Tibial nerve (tissue), 4 donors: Measurements from ENCODE around the gene OLR1.

ENCODE experiments used
- CTCF ChIP-seq, 5 experiments: fragments of 200-600 bp in 3 of 5; fragments of 450-650 bp in 2 of 5; sonication (generic) in 3 of 5; IDR thresholded peaks; one replicate each; pipeline ENCODE4 v1.5.1; 2016 to 2019; ENCODE audit warnings: antibody characterized with exemption in 5 of 5, mild to moderate bottlenecking in 3 of 5, moderate library complexity in 2 of 5
- EP300 ChIP-seq, 2 donors: sonication (generic); formaldehyde crosslinking; IDR thresholded peaks; one replicate each; pipeline ENCODE4 v1.6.1; 2017; ENCODE audit warnings: antibody characterized with exemption in 2 of 2, mild to moderate bottlenecking in 1 of 2
- POLR2A ChIP-seq, 2 donors: fragments of 450-650 bp; IDR thresholded peaks; one replicate each; pipeline ENCODE4 v1.6.1; 2017; ENCODE audit warnings: antibody characterized with exemption in 2 of 2, mild to moderate bottlenecking in 2 of 2, moderate library complexity in 2 of 2

GRCh38 chr12:10211101-10211939, 39.4 kb upstream of the OLR1 start:
- TF ChIP-seq CTCF (IDR thresholded peaks at IDR 0.05) (no peak), POLR2A (IDR thresholded peaks at IDR 0.05) (no peak), EP300 (IDR thresholded peaks at IDR 0.05) (no peak)
